Mesenteric fat pad (tissue), 1 donor: ENCODE data around the gene TREX2. TPM values are rescaled to one million over a fixed set of nuclear protein-coding genes. Genes with fewer than 3 reads are reported as not detected.
"Not testable (repeated sequence)": the region's sequence is repeated elsewhere in the genome, so short reads cannot be mapped to it uniquely, and the experiment has no call there.

Source experiments
- DNase-seq: peaks from one replicate; pipeline ENCODE4 v3.0.0-alpha.2; 2020; ENCODE audit warnings: low spot score
- total RNA-seq: library from RNA; stranded (reverse); fragmentation: NEBNext Ultra II Directional; extraction: Animal tissue kit (Norgen Biotek cat#: 25700); gene quantifications from one replicate; pipeline ENCODE4 v1.2.1, GENCODE V29; 2021
- donor health status: DM: yes; HTN: yes; CAD: no.

Gene TREX2
- total RNA-seq, 1 donor from 2014 or later, result 0.80 TPM

DNA sequence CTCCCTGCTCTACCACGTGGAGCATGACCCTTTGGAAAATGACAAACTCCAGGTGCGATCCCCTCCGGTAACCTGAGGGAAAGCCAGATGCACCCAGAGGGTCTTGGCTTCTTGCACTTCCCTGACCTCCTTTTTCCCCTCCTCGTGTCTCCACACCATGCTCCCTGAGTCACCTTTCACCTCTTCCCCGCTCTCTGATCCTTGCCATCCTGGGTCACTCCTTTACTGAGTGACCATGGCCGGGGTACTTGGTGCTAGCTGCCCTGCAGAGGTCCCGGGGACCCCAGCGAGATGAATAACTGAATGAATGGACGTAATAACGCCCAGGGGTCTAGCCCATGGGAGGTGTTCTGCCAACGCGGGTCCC is 35.0 kb downstream of the TREX2 start:
- no peak for DNase-seq

DNA sequence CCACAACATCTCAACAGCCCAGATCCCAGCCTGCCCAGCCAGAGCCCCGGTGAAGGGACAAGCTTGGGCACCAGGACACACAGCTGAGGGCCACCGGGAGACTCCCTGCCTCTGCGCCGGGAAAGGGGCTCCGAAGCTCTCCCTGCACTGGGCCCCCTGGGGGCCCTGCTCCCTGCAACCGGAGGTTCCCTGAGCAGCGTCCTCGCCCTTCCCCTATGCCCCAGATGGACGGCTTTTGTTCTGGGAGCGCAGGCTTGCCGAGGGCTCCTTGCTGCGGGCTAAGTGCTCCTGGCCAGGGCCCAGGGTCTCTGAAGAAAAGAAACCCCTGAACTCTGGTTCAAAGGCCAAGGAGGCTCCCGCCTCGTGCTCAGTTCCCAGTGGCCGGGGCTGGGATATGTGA is 35.5 kb downstream of the TREX2 start:
- DNase-seq, result no peak

- DNase-seq, result no peak
Observed at GRCh38 chrX:153409414-153410101, 36.3 kb downstream of the TREX2 start.

GRCh38 chrX:153408871-153409351 is 36.9 kb downstream of the TREX2 start:
- DNase-seq, result no peak

- no peak for DNase-seq
Observed at GRCh38 chrX:153408221-153408721, 37.6 kb downstream of the TREX2 start.

DNA sequence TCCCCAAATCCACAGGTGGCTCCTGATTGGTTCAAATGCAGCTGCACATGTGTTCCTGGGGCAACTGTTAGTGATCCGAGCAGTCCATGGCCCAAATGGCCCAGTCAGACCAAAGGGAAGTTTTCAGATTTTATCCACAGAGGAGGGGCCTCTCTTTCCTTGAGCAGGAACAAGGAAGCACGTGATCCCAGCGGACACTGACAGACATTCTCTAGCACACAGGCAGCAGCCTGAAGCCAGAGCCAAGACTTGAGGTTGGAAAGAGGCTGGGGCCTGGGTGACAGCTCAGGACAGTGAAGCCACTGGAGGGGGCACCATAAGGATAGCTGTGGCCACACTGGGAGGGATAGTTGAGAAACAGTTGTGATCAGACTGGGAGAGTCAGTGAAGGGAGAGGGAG is 38.1 kb downstream of the TREX2 start:
- DNase-seq, result no peak

DNA sequence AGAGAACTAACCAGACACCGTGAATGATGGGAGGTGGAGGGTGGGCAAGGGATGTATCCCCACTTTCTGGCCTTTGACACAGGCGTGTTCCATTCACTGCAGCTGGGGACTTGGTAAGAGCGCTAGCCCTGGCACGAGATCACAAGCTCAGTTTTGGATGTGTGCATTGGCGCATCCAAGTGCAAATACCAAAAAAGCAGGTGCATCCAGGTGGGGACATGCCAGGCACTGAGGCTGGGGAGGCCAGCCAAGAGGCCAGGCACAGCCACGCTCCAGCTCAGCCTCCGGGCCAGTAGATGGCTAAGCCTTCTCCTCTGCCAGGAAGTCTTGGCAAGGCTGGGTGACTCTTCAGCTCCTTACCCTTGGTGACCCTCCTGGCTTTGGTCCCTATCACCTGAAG is 39.0 kb downstream of the TREX2 start:
- DNase-seq, result no peak

DNA sequence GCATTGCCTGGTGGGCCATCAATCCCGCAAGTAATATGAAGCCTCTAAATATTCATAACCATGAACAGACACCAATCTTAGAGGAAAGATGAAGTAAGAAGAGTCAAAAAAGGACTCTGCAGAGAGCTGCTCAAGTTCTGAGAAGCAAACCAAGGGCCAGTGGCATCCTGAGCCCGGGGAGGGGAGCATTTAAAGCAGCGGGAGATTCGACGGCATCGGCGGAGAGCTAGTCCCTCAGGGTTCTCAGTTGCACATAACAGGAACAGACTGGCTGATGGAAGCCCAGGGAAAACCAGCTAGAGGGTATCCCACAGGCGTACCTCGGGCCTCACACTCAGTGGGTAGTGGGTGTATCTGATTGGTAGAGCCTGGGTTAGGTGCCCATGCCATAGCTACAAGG is 39.8 kb downstream of the TREX2 start:
- DNase-seq, result no peak

DNA sequence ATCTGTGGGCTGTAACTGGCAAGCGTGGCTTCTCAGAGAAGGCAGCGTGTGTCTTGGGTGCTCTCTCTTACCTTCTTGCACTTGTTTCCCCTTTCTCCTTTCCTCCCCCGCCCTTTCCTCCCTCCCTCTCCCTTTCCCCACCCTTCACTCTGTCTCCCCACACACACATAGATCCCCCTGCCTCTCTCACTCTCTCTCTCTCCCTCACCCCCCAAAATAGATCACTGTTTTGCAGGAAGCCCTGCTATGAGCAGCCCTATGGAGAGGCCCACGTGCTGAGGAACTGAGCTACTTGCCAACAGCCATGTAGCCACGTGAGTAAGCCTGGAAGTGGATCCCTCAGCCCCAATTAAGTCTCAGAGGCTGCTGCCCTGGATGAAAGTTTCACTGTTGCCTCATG is 40.4 kb downstream of the TREX2 start:
- DNase-seq, result no peak

- not testable (repeated sequence) for DNase-seq
Observed at GRCh38 chrX:153404333-153404732, 41.5 kb downstream of the TREX2 start.

DNA sequence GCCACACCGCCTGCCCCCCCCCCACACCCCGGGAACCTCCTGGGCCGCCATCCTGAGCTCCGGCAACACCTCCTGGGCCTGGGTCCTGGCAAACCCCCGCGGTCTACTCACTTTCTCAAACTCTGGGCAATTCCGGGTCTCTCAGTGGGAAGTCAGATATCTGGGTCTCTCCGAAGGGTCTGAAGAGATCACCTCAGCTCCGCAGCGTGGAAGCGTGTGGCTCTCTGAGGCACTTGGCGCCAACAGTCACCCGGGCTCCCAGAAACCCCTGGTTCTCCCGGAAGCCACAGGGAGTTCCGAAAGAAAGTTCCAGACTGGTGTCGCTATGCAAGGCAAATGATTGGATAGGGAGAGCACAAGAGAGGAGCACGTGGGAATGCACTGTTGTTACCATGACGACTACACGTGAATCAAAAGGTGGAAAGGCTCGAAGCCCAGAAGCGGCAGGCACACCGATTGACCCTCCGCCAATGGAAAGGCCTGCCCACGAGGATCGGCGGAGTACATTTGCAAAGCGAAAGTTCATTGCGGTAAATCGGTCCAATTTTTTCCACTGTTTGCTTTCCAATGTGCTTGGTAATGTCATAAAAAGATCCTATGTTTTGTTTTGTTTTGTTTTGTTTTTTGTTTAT is 44.6 kb downstream of the TREX2 start, which contains the start of gene PNMA6E:
PNMA6E (minus strand) TSS at position 218 of the 632 bp plus-strand sequence. CDS start 2,501 bp downstream, outside the sequence.
- no peak for DNase-seq

DNA sequence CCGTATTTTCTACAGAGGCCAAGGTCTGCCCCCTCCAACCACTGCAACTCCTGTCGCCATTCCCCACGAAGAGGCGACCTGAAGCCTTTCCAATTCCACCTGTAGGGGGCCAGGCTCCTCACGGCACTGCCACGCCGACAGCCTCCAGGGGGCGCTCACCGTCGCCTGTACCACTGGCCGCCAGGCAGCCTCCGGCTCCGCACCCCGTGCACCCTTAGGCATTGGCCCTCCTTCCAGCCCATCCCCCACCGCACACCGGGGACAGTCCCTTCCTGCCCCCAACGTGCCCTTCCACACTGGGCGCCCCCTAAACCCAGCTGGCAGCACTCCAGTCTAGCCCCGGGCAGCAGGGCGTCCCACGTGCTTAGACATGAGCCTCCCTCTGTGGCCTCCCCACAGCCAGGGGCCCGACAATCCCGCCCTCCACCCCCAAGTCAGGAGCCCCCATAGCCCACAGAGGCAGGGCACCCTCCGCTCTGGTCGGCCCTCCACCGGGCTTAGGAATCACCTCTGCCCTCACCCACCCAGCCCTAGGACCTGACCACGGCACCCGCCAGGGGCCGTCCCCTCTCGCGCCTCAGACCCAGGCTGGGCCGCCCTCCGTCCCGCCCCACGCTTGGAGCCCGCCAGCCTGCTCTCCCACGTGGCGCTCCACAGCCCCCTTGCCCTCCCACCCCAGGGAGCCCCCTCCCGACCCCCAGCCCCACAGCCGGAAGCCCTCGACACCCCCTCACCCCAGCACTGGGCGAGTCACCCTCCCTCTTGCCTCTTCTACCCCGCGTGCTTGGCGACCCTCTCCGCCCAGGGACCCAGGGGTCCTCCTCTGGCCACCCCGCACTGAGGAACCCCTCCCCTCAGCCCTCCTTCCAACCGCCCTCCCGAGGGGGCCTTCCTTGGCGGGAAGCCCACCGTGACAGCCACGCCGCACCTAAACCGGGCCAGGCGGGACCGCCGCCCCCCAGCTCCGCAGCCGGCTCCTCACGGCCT is 45.4 kb downstream of the TREX2 start:
- DNase-seq, result no peak

GRCh38 chrX:153398275-153398960 is 47.4 kb downstream of the TREX2 start:
- DNase-seq, result no peak

DNA sequence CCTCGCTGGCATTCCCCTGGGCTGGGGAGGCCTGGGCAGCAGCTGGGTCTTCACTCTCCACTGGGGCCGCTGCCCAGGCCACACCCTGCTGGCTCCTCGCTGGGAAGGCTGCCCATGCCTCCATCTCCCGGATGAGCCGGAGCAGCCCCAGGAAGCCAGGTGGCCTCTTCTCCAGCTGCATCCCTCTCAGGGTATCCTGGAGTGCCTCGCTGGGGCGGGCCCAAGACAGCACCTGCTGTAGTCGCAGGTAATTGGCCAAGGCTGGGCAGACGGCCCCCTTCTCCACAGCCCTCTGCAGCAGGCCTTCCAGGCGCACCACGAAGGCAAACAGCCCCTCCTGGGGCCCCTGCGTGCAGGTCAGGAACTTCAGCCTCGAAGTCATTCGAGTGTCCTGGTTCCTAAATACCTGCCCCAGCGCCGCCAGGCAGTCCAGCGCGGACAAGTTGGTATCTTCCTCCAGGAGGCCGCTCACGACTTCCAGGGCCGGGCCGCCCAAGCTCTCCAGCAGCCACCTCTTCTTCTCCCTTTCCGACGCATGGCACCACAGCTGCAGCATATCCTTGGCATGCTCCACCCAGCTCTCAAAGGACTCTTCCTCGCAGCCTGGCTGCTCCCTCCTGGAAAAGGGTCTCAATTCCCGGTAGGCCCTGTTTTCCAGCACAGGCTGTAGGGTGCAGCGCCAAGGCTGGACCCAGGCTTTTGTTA is 48.4 kb downstream of the TREX2 start:
- no peak for DNase-seq

- no peak for DNase-seq
Observed at GRCh38 chrX:153396320-153397195, 49.3 kb downstream of the TREX2 start.

GRCh38 chrX:153395613-153396319 is 50.1 kb downstream of the TREX2 start:
- no peak for DNase-seq

DNA sequence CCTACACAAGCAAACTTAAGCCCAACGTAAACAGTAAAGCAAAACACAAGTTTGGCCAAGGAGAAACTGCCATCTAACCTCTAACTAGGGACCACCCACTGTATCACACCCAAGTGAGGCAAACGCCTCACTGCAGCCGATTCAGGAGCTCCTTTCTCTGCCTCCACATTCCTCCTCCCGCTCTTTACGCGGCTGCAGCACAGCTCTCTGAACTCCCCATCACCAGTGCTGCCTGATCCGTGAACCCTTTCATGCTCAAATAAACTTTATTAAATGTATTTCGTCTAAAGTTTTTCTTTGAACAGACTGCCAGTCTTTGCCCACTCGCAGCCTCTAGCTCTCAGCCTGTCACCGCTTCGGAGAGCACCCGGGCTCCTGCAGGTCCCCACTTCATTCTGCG is 51.2 kb downstream of the TREX2 start:
- DNase-seq, result no peak
